Trophoblast cell (in vitro differentiated cells and primary cell): Measurements from ENCODE around the gene BUB1B.

Experiments
- DNase-seq, 2 donors: peaks; one replicate each; pipeline ENCODE4 v3.0.0-alpha.2; 2016
- H2AFZ ChIP-seq: 2 replicates; pipeline ENCODE4 v1.6.1; 2013; ENCODE audit warnings: low read length, moderate library complexity, mild to moderate bottlenecking; ENCODE audit not compliant: insufficient read depth, poor library complexity
- H2AK5ac ChIP-seq: 2 replicates; pipeline ENCODE4 v1.6.1; 2013; ENCODE audit warnings: mild to moderate bottlenecking, low read length
- H2BK120ac ChIP-seq: 2 replicates; pipeline ENCODE4 v1.6.1; 2013; ENCODE audit warnings: low read length, mild to moderate bottlenecking, moderate library complexity; ENCODE audit not compliant: insufficient read depth, poor library complexity
- H2BK12ac ChIP-seq: 2 replicates; pipeline ENCODE4 v1.6.1; 2013; ENCODE audit warnings: mild to moderate bottlenecking, low read length, moderate library complexity
- H2BK5ac ChIP-seq: 2 replicates; pipeline ENCODE4 v1.6.1; 2013; ENCODE audit warnings: low read length, low read depth, moderate library complexity, mild to moderate bottlenecking; ENCODE audit not compliant: poor library complexity
- H3K14ac ChIP-seq: 2 replicates; pipeline ENCODE4 v1.6.1; 2013; ENCODE audit warnings: mild to moderate bottlenecking, low read length
- H3K18ac ChIP-seq: 2 replicates; pipeline ENCODE4 v1.6.1; 2013; ENCODE audit warnings: mild to moderate bottlenecking, low read length
- H3K23ac ChIP-seq: 2 replicates; pipeline ENCODE4 v1.6.1; 2013; ENCODE audit warnings: low read length
- H3K27ac ChIP-seq: 2 replicates; pipeline ENCODE4 v1.5.1; 2013; ENCODE audit warnings: low read depth, mild to moderate bottlenecking, inconsistent platforms, low read length, moderate library complexity
- H3K27me3 ChIP-seq: 2 replicates; pipeline ENCODE4 v1.6.1; 2013; ENCODE audit warnings: inconsistent platforms, mild to moderate bottlenecking, low read length, moderate library complexity; ENCODE audit not compliant: insufficient read depth
- H3K36me3 ChIP-seq, 2 experiments: 1 replicate in 1 of 2; 2 replicates in 1 of 2; pipeline ENCODE4 v1.6.1; 2013; ENCODE audit warnings: low read length in 2 of 2, mild to moderate bottlenecking in 2 of 2, moderate library complexity in 1 of 2; ENCODE audit not compliant: insufficient read depth in 2 of 2, control insufficient read depth in 1 of 2
- H3K4ac ChIP-seq: 2 replicates; pipeline ENCODE4 v1.6.1; 2013; ENCODE audit warnings: low read depth, mild to moderate bottlenecking, low read length, moderate library complexity
- H3K4me1 ChIP-seq, 2 experiments: 1 replicate in 1 of 2; 2 replicates in 1 of 2; pipeline ENCODE4 v1.6.1; 2013; ENCODE audit warnings: low read length in 2 of 2, mild to moderate bottlenecking in 2 of 2, moderate library complexity in 1 of 2; ENCODE audit not compliant: insufficient read depth in 2 of 2, control insufficient read depth in 1 of 2
- H3K4me2 ChIP-seq: 2 replicates; pipeline ENCODE4 v1.6.1; 2013; ENCODE audit warnings: inconsistent platforms, mild to moderate bottlenecking, low read length, moderate library complexity
- H3K4me3 ChIP-seq: 2 replicates; pipeline ENCODE4 v1.5.1; 2013; ENCODE audit warnings: mild to moderate bottlenecking, low read depth, low read length, inconsistent platforms
- H3K79me1 ChIP-seq: one replicate; pipeline ENCODE4 v1.6.1; 2013; ENCODE audit warnings: low read length
- H3K79me2 ChIP-seq: 2 replicates; pipeline ENCODE4 v1.6.1; 2013; ENCODE audit warnings: low read length, mild to moderate bottlenecking; ENCODE audit not compliant: control insufficient read depth, insufficient read depth, poor library complexity
- H3K9ac ChIP-seq: 2 replicates; pipeline ENCODE4 v1.6.1; 2013; ENCODE audit warnings: mild to moderate bottlenecking, low read length
- H3K9me3 ChIP-seq: 2 replicates; pipeline ENCODE4 v1.6.1; 2013; ENCODE audit warnings: low read depth, mild to moderate bottlenecking, control low read depth, inconsistent platforms, low read length; ENCODE audit not compliant: insufficient read depth
- H4K12ac ChIP-seq: 2 replicates; pipeline ENCODE4 v1.6.1; 2013; ENCODE audit warnings: low read depth, mild to moderate bottlenecking, low read length, moderate library complexity
- H4K8ac ChIP-seq: 2 replicates; pipeline ENCODE4 v1.6.1; 2013; ENCODE audit warnings: low read depth, mild to moderate bottlenecking, low read length, moderate library complexity
- H4K91ac ChIP-seq: one replicate; pipeline ENCODE4 v1.6.1; 2013; ENCODE audit warnings: low read depth, mild to moderate bottlenecking, low read length, moderate library complexity
- WGBS: extraction: QIAGEN DNeasy Blood & Tissue Kit; methylation state at CpG from one replicate; pipeline ENCODE4 v1.1.7; 2013; ENCODE audit warnings: missing lambda C conversion rate; ENCODE audit not compliant: insufficient read length, insufficient coverage; ENCODE audit errors: extremely low coverage; 5-methylcytosine and 5-hydroxymethylcytosine counted together

Gene BUB1B

GRCh38 chr15:40270246-40270995 lies 109.6 kb downstream of the BUB1B start:
- H3K27me3 ChIP-seq = no peaks in the 10 kb centered on the region
- H3K79me2 ChIP-seq = no peaks in the 10 kb centered on the region
- H3K9ac ChIP-seq = no peak overlapping the region
- no peak overlapping the region for H3K23ac ChIP-seq
- no peak overlapping the region for H3K4me3 ChIP-seq
- H3K4me1 ChIP-seq = peaks cover 15% of the 10 kb centered on the region in 2 experiments
- no peak overlapping the region for H4K91ac ChIP-seq
- no peak overlapping the region for H2AFZ ChIP-seq
- H3K14ac ChIP-seq = no peak overlapping the region
- H2BK5ac ChIP-seq = no peak overlapping the region
- no peak overlapping the region for H4K12ac ChIP-seq
- no peak overlapping the region for H2BK120ac ChIP-seq
- H3K4ac ChIP-seq = no peak overlapping the region
- peaks cover 3% of the 10 kb centered on the region for H3K9me3 ChIP-seq
- peaks cover 0 to 2% of the 10 kb centered on the region in 2 experiments for H3K36me3 ChIP-seq
- H3K27ac ChIP-seq = no peak overlapping the region
- no peak overlapping the region for H2BK12ac ChIP-seq
- DNase-seq = no peak
- no peak overlapping the region for H2AK5ac ChIP-seq
- peaks cover 6% of the 10 kb centered on the region for H3K79me1 ChIP-seq
- H3K4me2 ChIP-seq = no peak overlapping the region
- no peak overlapping the region for H3K18ac ChIP-seq
- WGBS = no CpG with 5 or more reads among the region's 11 CpGs
- no peak overlapping the region for H4K8ac ChIP-seq
